HG03280 (cell line): ENCODE measurements around the gene BCKDK.
"Not testable (repeated sequence)": the region's sequence is repeated elsewhere in the genome, so short reads cannot be mapped to it uniquely, and the experiment has no call there.

Experiments used
- ATAC-seq: cut with Tn5 transposase; IDR thresholded peaks from one replicate; pipeline ENCODE4 v1.9.1; 2021; ENCODE audit warnings: mild to moderate bottlenecking, moderate library complexity; ENCODE audit not compliant: unreplicated experiment

Gene BCKDK

DNA sequence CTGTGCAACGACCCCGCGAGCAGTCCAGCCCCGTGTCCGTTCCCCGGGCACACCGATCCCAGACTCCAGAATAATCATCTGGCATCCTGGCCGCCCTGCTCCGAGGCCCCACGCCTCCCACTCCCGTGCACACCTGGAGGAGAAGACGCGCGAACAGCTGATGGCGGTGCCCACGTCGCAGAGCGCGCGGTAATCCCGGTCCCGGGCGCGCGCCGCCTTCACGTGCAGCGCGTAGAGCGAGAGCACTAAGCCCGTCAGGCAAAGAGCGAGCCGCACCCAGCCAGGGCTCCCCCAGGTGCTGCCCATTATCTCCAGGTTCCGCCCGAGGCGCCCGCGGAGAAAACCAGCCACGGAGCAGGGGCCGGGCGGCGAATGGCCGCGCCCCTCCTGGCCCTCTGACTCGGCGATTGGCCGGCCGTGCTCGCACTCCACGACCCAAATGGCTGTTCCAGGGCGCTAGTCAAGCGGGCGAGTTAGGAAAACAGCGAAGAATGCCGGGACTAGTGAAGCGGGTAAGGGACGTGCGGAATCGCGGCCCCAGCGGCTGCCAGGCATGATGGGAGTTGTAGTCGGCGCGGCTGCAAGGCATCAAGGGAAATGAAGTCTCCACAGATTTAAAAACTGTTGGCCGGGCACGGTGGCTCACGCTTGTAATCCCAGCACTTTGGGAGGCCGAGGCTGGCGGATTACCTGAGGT is 13.6 kb upstream of the BCKDK start, which contains the start of gene VKORC1:
TSS of gene VKORC1 (minus strand) at position 374 of the 697 bp plus-strand sequence. CDS start at position 306, 68 bp downstream.
- peak; percentile 79 for ATAC-seq

DNA sequence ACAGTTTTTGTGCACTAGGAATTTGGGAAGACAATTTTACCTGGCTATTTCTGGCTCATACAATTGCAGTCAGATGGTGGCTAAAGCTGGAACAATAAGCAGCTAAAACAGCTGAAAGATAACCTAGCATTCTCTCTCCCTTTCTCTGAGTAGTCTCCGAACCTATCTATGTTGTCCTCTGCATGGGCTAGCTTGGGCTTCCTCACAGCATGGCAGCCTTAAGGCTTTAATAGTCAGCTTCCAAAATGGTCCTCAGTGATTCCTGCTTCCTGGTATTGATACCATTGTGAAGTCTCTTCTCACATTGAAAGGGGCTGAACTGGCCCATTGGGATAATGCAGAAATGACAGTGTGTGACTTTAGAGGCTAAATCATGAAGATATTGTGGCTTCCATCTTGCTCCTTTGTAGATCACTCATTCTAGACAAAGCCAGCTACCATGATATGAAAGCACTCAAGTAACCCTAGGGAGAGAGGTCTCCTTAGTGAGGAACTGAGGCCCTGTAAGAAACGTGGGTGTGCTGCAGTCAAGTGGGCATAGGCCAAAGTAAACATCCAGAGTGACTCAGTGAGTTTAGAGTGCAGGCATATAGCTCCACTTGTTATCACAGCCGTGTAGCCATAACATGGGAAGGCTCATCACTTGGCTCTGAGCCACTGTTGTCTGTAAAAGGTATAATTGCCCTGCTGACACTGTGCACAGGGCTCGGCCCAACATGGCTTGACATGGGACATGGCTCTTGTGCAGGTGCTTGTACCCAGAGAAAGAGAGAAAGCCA is 8.1 kb upstream of the BCKDK start:
- no peak for ATAC-seq

- not testable (repeated sequence) for ATAC-seq
These were observed 7.1 kb upstream of the BCKDK start for GRCh38 chr16:31100876-31101641.

DNA sequence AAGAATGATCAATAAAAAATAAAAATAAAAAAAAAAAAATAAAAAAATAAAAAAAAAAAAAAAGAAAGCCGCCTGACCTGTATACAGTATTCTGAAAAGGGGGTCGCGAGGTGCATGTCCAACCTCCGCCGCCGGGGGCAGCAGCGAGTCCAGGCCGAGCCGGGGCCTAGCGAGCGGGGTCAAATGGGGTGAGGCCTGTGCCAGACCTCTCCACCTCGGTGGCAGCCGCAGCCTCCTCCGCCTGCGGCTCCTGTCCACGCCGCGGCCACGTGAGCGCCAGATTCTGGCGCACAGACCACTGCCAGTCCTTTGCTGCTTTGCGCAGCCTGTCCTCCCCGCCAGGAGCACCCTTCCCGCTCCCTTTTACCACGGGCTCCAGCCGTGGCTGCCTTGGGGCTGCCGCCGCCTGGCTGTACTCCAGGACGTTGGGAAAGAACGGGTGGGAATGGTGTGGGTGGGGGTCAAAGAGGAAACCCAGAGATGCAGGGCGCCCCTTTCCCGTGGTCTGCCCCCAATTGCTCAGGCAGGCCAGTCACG is 2.4 kb upstream of the BCKDK start:
- no peak for ATAC-seq

DNA sequence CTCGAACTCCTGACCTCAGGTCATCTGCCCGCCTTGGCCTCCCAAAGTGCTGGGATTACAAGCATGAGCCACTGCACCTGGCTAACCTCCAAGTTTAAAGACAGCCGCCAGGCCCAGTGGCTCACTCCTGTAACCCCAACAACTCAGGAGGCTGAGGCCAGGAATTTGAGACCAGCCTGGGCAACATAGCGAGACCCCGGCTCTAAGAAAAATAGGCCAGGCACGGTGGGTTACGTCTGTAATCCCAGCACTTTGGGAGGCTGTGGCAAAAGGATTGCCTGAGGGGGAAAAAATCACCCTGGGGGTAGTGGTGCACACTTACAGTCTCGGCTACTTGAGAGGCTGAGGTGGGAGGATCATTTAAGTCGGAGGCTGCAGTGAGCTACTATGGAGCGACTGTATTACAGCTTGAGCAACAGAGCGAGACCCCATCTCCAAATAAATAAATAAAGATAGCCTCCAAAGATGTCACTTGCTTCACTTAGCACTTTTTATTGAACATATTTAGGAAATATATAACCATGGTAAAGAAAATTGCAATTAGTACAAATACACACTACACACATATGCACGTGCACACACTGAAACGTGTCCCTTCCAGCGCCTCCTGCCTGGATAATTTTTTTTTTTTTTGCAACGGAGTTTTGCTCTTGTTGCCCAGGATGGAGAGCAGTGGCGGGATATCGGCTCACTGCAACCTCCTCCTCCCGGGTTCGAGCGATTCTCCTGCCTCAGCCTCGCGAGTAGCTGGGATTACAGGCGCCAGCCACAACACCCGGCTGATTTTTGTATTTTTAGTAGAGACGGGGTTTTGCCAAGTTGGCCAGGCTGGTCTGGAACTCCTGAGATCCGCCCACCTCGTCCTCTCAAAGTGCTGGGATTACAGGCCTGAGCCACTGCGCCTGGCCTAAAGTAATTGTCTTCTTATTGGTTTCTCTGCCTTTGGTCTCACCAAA is 1.4 kb upstream of the BCKDK start:
- no peak for ATAC-seq

DNA sequence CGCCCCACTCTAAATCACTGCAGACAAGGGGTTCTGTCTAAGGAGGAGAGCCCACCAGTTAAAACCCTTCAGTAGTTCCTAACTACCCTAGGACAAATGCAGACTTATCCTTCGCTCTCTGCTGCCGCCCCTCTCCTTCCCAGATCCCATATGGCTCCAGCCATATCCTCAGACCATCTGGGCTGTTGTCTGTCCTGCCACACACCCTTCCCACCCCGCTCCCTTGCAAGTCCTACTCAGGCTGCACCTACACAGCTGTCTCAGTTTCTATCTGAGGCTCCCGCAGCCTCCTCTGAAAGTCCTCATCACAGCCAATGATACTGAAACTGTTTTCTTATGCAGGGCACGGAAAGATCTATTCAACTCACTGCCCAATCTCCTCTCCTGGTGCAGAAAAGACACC is 720 bp upstream of the BCKDK start:
- ATAC-seq, result peak; percentile 48

DNA sequence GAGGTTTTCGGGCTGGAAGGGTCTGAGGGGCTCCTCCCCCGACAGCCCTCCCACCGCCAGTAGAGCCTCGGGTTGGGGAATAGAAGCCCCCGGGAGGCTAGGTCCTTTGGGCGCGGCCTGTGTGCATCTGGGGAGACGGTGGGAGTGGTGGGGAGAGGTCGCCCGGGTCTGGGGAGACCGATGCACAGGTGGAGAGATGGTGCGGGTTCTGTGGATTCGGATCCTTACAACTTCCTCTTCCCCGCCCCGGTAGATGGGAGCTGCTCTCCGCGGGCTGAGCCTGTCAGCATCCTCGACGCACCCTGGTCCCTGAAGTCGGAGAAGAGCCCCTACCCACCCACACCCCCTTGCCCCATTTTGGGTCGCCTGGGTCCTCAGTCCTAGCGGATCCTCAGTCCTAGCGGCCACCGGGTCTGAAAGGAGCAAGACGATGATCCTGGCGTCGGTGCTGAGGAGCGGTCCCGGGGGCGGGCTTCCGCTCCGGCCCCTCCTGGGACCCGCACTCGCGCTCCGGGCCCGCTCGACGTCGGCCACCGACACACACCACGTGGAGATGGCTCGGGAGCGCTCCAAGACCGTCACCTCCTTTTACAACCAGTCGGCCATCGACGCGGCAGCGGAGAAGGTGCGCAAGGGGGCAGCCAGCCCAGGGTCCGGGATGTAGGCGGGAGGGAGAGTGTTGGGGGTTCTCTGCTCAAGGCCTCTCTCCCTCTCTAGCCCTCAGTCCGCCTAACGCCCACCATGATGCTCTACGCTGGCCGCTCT is 790 bp downstream of the BCKDK start:
- no peak for ATAC-seq

DNA sequence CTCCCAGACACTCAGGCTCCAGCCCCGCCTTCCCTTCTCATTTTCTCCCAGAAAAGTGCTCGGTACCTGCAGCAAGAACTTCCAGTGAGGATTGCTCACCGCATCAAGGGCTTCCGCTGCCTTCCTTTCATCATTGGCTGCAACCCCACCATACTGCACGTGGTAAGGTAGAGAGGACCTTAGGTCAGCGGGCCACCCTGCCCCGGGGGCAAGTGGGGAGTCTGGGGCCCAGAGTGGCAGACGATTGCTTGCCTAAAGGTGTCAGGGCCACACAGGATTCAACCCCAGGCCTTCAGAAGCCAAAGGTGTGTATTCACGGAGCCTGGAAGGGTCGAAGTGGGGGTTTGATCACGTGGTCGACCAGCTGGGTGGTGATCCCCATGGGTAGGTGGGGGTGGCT is 1.4 kb downstream of the BCKDK start:
- no peak for ATAC-seq

DNA sequence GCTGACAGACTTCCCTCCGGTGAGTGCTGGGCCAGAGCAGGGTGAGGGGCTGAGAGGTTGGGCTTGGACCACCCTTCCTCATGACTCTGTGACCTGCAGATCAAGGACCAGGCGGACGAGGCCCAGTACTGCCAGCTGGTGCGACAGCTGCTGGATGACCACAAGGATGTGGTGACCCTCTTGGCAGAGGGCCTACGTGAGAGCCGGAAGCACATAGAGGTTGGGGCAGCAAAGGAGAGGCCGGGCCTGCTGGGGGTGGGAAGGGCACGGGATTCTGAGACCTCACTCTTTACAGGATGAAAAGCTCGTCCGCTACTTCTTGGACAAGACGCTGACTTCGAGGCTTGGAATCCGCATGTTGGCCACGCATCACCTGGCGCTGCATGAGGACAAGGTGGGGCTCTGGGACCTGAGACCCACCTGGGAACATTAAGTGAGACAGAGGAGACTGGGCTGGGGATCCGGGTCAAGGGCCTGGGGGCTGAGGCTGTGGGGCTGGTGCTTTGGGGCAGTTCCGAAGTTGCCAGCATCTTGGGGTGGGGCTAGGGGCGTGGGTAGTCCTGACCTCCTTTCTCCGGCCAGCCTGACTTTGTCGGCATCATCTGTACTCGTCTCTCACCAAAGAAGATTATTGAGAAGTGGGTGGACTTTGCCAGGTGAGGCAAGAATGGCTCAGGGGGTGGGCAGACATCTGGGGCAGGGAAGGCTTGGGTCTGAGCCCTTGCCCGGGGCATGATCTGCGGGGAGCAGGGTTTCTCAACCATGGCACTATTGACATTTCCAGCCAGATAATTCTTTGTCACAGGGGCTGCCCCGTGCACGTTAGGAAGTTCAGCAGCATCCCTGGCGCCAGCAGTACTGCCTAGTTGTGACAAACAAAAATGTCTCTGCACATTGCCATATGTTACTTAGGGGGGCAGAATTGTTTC is 2.2 kb downstream of the BCKDK start:
- ATAC-seq, result no peak

DNA sequence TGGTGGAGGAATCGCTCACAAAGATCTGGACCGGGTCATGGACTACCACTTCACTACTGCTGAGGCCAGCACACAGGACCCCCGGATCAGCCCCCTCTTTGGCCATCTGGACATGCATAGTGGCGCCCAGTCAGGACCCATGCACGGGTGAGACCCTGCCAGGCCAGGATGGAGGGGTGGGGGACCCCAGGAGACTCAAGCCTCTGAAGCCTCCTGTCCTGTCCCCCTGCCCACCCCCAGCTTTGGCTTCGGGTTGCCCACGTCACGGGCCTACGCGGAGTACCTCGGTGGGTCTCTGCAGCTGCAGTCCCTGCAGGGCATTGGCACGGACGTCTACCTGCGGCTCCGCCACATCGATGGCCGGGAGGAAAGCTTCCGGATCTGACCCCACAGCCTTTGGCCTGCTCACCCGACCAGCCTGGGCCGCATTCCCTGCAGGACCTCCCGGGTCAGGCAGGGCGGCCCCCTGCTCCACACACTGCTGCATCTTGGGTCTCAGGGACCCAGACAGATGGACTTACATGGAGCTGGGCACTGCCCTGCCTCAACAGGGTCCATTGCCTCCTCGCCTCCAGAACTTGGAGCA is 3.8 kb downstream of the BCKDK start:
- ATAC-seq, result no peak

- ATAC-seq, result no peak
These were observed 4.5 kb downstream of the BCKDK start for GRCh38 chr16:31112711-31113110.

DNA sequence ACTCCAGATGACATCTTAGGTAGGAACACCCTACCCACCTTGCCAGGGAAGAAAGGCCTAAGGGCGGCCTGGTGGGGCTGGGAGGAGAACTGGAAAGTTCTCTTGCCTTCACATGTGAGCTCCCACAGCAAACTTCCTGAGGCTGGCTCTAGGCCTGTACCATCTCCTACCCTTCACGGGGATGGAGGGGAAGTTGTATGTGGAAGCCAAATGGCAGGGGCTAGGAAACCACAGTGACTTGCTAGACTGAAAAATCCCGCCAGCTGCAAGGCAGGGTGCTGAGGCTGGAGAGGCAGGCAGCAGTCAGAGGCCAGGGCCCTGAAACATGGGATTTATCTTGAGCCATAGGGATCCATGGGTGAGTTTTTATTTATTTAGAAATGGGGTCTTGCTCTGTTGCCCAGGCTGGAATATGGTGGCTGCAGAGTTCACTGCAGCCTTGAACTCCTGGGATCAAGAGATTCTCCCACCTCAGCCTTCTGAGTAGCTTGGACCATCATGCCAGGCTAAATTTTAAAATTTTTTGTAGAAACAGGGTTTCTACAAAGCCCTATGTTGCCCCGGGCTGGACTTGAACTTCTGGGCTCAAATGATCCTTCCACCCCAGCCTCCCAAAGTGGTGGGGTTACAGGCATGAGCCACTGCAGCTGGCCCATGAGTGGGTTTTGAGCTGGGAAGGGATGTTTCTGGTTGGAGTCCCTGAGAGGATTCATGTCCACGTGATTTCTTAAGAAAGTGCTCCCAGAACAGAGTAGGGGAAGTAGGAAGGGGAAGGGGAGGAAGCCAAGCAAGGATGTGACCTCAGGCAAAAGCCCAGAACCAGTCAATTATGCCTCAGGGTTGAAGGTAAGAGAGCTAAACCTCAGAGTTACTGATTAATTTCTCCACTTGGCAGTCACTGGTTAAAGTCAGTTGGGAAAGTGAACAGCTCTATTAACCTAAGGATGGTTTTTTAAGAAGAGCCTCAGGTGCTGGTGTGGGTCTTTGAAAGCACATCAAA is 5.2 kb downstream of the BCKDK start:
- ATAC-seq, result no peak

- ATAC-seq, result no peak
These were observed 6.3 kb downstream of the BCKDK start for GRCh38 chr16:31114468-31114867.

- ATAC-seq, result peak; percentile 93
These were observed 9.4 kb downstream of the BCKDK start, which contains the start of gene KAT8 for GRCh38 chr16:31117384-31118222. Gene KAT8 (plus strand): TSS chr16:31117664. CDS start chr16:31117682, 18 bp downstream.

DNA sequence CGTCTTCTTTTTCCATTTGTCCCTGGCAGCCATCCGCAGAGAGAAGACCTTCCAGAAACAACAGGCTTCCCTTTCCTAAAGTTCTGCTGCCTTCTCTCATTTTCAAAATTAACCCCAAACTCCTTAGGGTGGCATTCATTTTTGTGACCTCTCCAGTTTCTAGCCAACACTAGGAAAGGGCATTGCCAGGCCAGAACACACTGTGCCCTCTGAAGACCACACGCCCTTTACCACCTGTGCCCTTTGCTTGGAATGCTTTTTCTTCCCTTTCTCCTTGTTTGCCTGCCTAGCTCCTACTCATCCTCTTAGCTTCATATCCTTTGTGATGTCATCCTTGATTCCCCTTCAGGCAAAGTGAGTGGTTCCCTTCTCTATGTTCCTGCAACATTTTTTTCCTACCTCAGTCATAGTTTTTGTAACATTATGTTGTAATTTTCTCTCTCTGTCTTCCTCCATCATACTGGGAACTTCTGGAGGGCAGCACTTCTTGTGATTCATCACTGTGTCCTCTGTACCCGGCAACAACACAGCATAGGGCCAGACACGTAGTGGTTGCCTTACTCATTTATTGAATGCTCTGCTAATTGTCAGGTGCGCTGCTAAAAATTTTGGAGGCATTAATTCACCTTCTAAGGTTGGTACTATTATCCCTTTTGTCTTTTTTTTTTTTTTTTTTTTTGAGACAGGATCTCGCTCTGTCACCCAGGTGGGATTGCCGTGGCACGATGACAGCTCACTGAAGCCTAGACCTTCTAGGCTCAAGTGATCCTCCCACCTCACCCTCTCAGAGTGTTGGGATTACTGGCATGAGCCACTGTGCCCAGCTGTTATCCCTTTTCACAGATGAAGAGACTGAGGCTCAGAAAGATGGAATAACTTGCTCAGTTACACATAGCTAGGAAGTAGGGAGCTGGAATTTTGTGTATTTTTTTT is 10.3 kb downstream of the BCKDK start:
- no peak for ATAC-seq
